Endodermal cell (in vitro differentiated cells): ENCODE results near the gene SFMBT2. TPM values are rescaled to one million over a fixed set of nuclear protein-coding genes. Genes with fewer than 3 reads are reported as not detected.

ENCODE experiments used
- DNase-seq: peaks from one replicate; pipeline ENCODE4 v3.0.0-alpha.2; 2017
- H3K27ac ChIP-seq: 2 replicates; pipeline ENCODE4 v1.5.1; 2013; ENCODE audit warnings: mild to moderate bottlenecking, low read depth, low read length, moderate library complexity
- H3K27me3 ChIP-seq: 2 replicates; pipeline ENCODE4 v1.6.1; 2013; ENCODE audit warnings: mild to moderate bottlenecking, low read length, moderate library complexity; ENCODE audit not compliant: insufficient read depth, control insufficient read depth, poor library complexity, severe bottlenecking
- H3K36me3 ChIP-seq: 2 replicates; pipeline ENCODE4 v1.7.0; 2013; ENCODE audit warnings: mild to moderate bottlenecking, low read length, moderate library complexity; ENCODE audit not compliant: control insufficient read depth, insufficient read depth
- H3K4me1 ChIP-seq: one replicate; pipeline ENCODE4 v1.7.0; 2013; ENCODE audit warnings: low read length; ENCODE audit not compliant: control insufficient read depth, insufficient read depth
- H3K4me3 ChIP-seq: 2 replicates; pipeline ENCODE4 v1.5.1; 2013; ENCODE audit warnings: mild to moderate bottlenecking, low read length, moderate library complexity
- H3K9ac ChIP-seq: 2 replicates; pipeline ENCODE4 v1.6.1; 2013; ENCODE audit warnings: mild to moderate bottlenecking, low read length, moderate library complexity; ENCODE audit not compliant: poor library complexity, severe bottlenecking; ENCODE audit errors: extremely low read depth
- H3K9me3 ChIP-seq: 2 replicates; pipeline ENCODE4 v1.6.1; 2013; ENCODE audit warnings: mild to moderate bottlenecking, low read length, moderate library complexity; ENCODE audit not compliant: control insufficient read depth
- H3K27ac Mint-ChIP-seq: 2 replicates; pipeline ENCODE4 v1.8.0; 2020; ENCODE audit warnings: mixed read lengths
- H3K27me3 Mint-ChIP-seq: 2 replicates; pipeline ENCODE4 v1.8.0; 2021; ENCODE audit warnings: mild to moderate bottlenecking, mixed read lengths; ENCODE audit not compliant: insufficient read depth
- H3K36me3 Mint-ChIP-seq: 2 replicates; pipeline ENCODE4 v1.8.0; 2020; ENCODE audit warnings: low read depth, mixed read lengths
- H3K4me1 Mint-ChIP-seq: 2 replicates; pipeline ENCODE4 v1.8.0; 2020; ENCODE audit warnings: mixed read lengths
- H3K4me3 Mint-ChIP-seq: 2 replicates; pipeline ENCODE4 v1.8.0; 2020; ENCODE audit warnings: mild to moderate bottlenecking, moderate library complexity, mixed read lengths
- H3K9me3 Mint-ChIP-seq: 2 replicates; pipeline ENCODE4 v1.8.0; 2020; ENCODE audit warnings: mild to moderate bottlenecking, mixed read lengths
- WGBS, 2 experiments: methylation state at CpG; one replicate each; pipeline versions ENCODE4 v1.1.5 to v1.1.7; 2013; ENCODE audit warnings: missing lambda C conversion rate in 2 of 2, mixed read lengths in 1 of 2; ENCODE audit not compliant: insufficient coverage in 1 of 2, insufficient read length in 1 of 2; 5-methylcytosine and 5-hydroxymethylcytosine counted together
- total RNA-seq, 2 donors: library from RNA; stranded (reverse); fragmentation: NEBNext Ultra II Directional in 1 of 2; extraction: Animal tissue kit (Norgen Biotek cat#: 25700) in 1 of 2; gene quantifications; 2 replicates in 1 of 2; 3 replicates in 1 of 2; pipeline ENCODE4 v1.2.1, GENCODE V29; 2021
- TF ChIP-seq, protein P1 (sequence below): fragments of 200-600 bp; sonication (generic); conservative IDR thresholded peaks from 2 replicates; pipeline ENCODE4 v1.5.0; 2021; ENCODE audit warnings: antibody characterized with exemption, mild to moderate bottlenecking

Gene SFMBT2
- total RNA-seq, 2 donors from 2014 or later, result 3.9 to 5.3 TPM

DNA sequence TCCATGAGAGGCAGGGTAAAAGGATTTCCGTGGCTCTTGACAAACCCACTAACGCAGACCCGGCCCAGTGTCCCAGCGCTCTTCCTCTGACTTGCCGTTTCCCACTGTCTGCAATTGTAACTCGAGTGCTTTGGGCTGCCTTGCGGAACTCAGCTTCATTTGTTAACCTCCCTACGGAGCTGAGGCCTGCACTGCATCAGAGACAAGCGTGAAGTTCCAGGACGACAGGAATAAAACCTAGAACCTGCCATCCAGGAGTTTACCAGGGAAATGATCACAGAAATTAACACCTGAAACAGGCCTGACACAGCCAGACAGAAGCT is 76.2 kb downstream of the SFMBT2 start:
- peaks cover 1% of the 10 kb centered on the region for H3K36me3 Mint-ChIP-seq
- peak; percentile 47 for DNase-seq
- no peak overlapping the region for H3K4me3 Mint-ChIP-seq
- peaks cover 2% of the 10 kb centered on the region for H3K9me3 Mint-ChIP-seq
- H3K4me1 ChIP-seq, result no peaks in the 10 kb centered on the region
- no peaks in the 10 kb centered on the region for H3K9me3 ChIP-seq
- no peak overlapping the region for H3K9ac ChIP-seq
- H3K4me3 ChIP-seq, result no peak overlapping the region
- 83 to 92% methylated on average over 7 to 10 of the region's 10 CpGs for whole genome bisulfite sequencing, 2 experiments
- no peak overlapping the region for H3K27ac ChIP-seq
- H3K27ac Mint-ChIP-seq, result no peak overlapping the region
- no peaks in the 10 kb centered on the region for H3K36me3 ChIP-seq
- no peaks in the 10 kb centered on the region for H3K27me3 ChIP-seq
- peaks cover 4% of the 10 kb centered on the region for H3K4me1 Mint-ChIP-seq
- TF ChIP-seq, protein P1, sequence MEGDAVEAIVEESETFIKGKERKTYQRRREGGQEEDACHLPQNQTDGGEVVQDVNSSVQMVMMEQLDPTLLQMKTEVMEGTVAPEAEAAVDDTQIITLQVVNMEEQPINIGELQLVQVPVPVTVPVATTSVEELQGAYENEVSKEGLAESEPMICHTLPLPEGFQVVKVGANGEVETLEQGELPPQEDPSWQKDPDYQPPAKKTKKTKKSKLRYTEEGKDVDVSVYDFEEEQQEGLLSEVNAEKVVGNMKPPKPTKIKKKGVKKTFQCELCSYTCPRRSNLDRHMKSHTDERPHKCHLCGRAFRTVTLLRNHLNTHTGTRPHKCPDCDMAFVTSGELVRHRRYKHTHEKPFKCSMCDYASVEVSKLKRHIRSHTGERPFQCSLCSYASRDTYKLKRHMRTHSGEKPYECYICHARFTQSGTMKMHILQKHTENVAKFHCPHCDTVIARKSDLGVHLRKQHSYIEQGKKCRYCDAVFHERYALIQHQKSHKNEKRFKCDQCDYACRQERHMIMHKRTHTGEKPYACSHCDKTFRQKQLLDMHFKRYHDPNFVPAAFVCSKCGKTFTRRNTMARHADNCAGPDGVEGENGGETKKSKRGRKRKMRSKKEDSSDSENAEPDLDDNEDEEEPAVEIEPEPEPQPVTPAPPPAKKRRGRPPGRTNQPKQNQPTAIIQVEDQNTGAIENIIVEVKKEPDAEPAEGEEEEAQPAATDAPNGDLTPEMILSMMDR, result no peak
- H3K27me3 Mint-ChIP-seq, result no peaks in the 10 kb centered on the region

DNA sequence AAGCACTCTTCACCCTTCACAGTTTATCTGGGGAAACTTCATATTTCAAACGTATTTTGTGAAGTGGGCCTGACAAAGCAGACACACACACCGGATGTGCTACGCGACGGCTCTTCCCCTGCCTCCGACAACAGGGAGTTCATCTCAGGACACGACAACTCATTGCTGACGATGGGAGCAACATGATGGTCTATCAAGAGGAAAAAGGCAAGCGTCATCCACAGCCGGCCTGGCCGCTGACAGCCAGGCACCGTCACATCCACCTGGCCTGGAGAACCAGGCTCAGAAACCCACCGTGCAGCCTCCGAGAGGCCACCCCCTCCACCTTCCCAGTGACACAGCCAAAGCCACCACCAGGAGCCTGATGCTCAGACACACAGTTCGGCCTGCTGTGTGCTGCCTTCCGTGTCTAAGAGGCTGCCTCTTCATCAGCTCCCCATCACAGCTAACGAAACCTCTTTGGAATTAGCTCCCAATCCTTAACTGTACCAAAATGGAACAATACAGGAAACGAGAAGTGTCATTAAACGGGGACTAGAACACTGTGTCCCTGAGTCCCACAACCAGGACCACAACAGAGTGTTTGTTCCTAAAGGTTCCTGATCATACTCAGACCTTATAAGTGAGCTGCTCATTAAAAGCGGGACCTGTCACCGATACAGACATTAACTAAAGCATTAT is 76.7 kb downstream of the SFMBT2 start:
- H3K4me1 Mint-ChIP-seq, result peaks cover 4% of the 10 kb centered on the region
- H3K9me3 Mint-ChIP-seq, result peaks cover 5% of the 10 kb centered on the region
- peak overlapping the region; percentile 59 for H3K27ac Mint-ChIP-seq
- WGBS, 2 experiments, result 91 to 94% methylated on average over 14 to 21 of the region's 21 CpGs
- H3K36me3 ChIP-seq, result no peaks in the 10 kb centered on the region
- no peak overlapping the region for H3K4me3 ChIP-seq
- peaks cover 1% of the 10 kb centered on the region for H3K36me3 Mint-ChIP-seq
- no peak for DNase-seq
- no peaks in the 10 kb centered on the region for H3K4me1 ChIP-seq
- H3K27me3 ChIP-seq, result no peaks in the 10 kb centered on the region
- H3K9me3 ChIP-seq, result no peaks in the 10 kb centered on the region
- TF ChIP-seq, protein P1, result no peak
- no peak overlapping the region for H3K4me3 Mint-ChIP-seq
- no peaks in the 10 kb centered on the region for H3K27me3 Mint-ChIP-seq
- no peak overlapping the region for H3K9ac ChIP-seq
- no peak overlapping the region for H3K27ac ChIP-seq

DNA sequence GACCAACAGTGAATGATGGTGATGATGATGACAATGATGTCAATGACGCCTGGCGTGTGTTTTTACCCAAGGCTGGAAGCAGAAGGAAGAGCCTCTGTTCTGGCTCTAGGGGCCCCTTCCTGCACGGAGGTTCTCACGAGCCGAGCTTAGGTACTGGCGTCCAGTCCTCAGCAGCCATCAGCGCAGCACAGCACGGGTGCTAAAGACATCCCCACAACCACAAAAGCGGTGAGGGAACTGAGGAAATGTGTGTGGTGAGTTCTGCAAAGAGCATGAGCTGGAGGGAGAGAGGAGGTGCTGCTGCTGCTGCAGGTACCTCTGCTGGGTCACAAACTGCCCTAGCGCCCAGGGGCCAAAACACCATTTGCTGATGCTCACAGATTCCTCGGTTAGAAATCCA is 81.6 kb downstream of the SFMBT2 start:
- H3K4me3 ChIP-seq, result no peak overlapping the region
- H3K9ac ChIP-seq, result no peak overlapping the region
- Mint-ChIP-seq H3K4me1 (peaks cover 3% of the 10 kb centered on the region), H3K36me3 (peaks cover 13% of the 10 kb centered on the region), H3K27ac (no peak overlapping the region), H3K9me3 (peaks cover 32% of the 10 kb centered on the region), H3K4me3 (no peak overlapping the region), H3K27me3 (no peaks in the 10 kb centered on the region)
- no peak overlapping the region for H3K27ac ChIP-seq
- H3K9me3 ChIP-seq, result peaks cover 28% of the 10 kb centered on the region
- H3K36me3 ChIP-seq, result no peaks in the 10 kb centered on the region
- no peaks in the 10 kb centered on the region for H3K4me1 ChIP-seq
- TF ChIP-seq, protein P1, result no peak
- no peak for DNase-seq
- 91 to 92% methylated on average over 9 to 11 of the region's 11 CpGs for WGBS, 2 experiments
- no peaks in the 10 kb centered on the region for H3K27me3 ChIP-seq
